ENCODE measurements around the gene PABPC3.

Gene PABPC3

DNA sequence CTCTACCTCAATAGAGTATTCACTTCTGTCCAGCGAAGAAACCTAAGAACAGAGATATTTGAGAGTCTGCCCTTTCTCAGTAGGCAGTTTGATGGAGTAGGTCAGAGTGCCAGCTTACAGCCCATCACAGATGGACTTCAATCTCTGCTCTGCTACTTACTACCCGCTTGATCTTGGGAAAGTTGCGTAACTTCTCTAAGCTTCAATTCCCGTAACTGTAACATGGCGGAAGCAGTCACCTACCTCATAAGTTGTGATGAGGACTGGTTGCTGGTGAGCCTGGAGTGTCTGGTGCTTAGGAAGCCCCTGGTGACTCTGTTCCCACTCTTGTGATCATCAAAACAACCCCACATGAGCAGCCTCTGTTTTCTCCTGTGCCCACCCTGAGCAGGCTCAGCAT is 45.1 kb downstream of the PABPC3 start:
- Histone ChIP-seq H4K20me1 (ENCODE audit: low read depth, low read length) (no peaks in the 10 kb centered on the region), H3K36me3 (ENCODE audit: low read length) (no peaks in the 10 kb centered on the region), H3K27ac (ENCODE audit: low read depth, low read length) (no peak overlapping the region), H3K4me3 (ENCODE audit: insufficient read depth, low read length, poor library complexity, severe bottlenecking) (no peak overlapping the region), H3K9me3 (ENCODE audit: insufficient read depth, low read length) (no peaks in the 10 kb centered on the region), H2AFZ (ENCODE audit: low read depth, low read length, severe bottlenecking) (no peak overlapping the region), H3K9ac (ENCODE audit: low read length) (no peak overlapping the region), H3K9me2 (replicated peaks; ENCODE audit: insufficient read depth, low read length) (no peaks in the 10 kb centered on the region), H3K79me2 (ENCODE audit: insufficient read depth, low read length) (no peaks in the 10 kb centered on the region), H3K27me3 (ENCODE audit: low read length) (no peaks in the 10 kb centered on the region), H3F3A (ENCODE audit: insufficient read depth) (no peaks in the 10 kb centered on the region), H3K4me2 (ENCODE audit: low read depth, low read length, poor library complexity, severe bottlenecking) (no peak overlapping the region)
- TF ChIP-seq, protein P1, sequence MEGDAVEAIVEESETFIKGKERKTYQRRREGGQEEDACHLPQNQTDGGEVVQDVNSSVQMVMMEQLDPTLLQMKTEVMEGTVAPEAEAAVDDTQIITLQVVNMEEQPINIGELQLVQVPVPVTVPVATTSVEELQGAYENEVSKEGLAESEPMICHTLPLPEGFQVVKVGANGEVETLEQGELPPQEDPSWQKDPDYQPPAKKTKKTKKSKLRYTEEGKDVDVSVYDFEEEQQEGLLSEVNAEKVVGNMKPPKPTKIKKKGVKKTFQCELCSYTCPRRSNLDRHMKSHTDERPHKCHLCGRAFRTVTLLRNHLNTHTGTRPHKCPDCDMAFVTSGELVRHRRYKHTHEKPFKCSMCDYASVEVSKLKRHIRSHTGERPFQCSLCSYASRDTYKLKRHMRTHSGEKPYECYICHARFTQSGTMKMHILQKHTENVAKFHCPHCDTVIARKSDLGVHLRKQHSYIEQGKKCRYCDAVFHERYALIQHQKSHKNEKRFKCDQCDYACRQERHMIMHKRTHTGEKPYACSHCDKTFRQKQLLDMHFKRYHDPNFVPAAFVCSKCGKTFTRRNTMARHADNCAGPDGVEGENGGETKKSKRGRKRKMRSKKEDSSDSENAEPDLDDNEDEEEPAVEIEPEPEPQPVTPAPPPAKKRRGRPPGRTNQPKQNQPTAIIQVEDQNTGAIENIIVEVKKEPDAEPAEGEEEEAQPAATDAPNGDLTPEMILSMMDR (IDR thresholded peaks at IDR 0.05; ENCODE audit: insufficient read depth, low read length, poor library complexity, severe bottlenecking) = no peak
- TF ChIP-seq EZH2phosphoT487 (conservative IDR thresholded peaks at IDR 0.05; ENCODE audit: low read length) = no peak

DNA sequence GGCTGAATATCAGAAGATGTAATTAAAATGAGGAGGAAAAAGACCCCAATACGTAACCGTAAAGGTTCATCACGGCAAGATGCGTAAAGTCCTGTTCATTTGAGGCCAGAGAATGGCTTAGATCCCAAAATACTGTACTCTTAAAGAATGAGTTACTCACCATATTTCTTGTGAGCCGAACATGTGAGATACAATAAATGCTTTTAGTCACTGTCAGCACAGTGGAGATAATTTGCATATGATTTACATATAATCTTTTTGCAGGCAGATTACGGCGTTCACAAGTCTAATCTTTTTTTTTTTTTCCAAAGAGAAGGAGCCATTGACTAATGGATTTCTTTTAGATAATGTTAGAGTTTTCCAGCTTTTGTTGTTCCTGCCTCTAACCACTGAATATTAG is 47.8 kb downstream of the PABPC3 start:
- H3K9me2 ChIP-seq (replicated peaks; ENCODE audit: insufficient read depth, low read length) = no peaks in the 10 kb centered on the region
- TF ChIP-seq EZH2phosphoT487 (conservative IDR thresholded peaks at IDR 0.05; ENCODE audit: low read length) = no peak
- TF ChIP-seq, protein P1 (IDR thresholded peaks at IDR 0.05; ENCODE audit: insufficient read depth, low read length, poor library complexity, severe bottlenecking) = no peak
- H2AFZ ChIP-seq (ENCODE audit: low read depth, low read length, severe bottlenecking) = no peak overlapping the region
- H3K36me3 ChIP-seq (ENCODE audit: low read length) = no peaks in the 10 kb centered on the region
- no peaks in the 10 kb centered on the region for H3K9me3 ChIP-seq (ENCODE audit: insufficient read depth, low read length)
- H3F3A ChIP-seq (ENCODE audit: insufficient read depth) = no peaks in the 10 kb centered on the region
- H4K20me1 ChIP-seq (ENCODE audit: low read depth, low read length) = no peaks in the 10 kb centered on the region
- H3K27me3 ChIP-seq (ENCODE audit: low read length) = no peaks in the 10 kb centered on the region
- no peak overlapping the region for H3K4me2 ChIP-seq (ENCODE audit: low read depth, low read length, poor library complexity, severe bottlenecking)
- no peak overlapping the region for H3K27ac ChIP-seq (ENCODE audit: low read depth, low read length)
- H3K79me2 ChIP-seq (ENCODE audit: insufficient read depth, low read length) = no peaks in the 10 kb centered on the region
- H3K9ac ChIP-seq (ENCODE audit: low read length) = no peak overlapping the region
- H3K4me3 ChIP-seq (ENCODE audit: insufficient read depth, low read length, poor library complexity, severe bottlenecking) = no peak overlapping the region

DNA sequence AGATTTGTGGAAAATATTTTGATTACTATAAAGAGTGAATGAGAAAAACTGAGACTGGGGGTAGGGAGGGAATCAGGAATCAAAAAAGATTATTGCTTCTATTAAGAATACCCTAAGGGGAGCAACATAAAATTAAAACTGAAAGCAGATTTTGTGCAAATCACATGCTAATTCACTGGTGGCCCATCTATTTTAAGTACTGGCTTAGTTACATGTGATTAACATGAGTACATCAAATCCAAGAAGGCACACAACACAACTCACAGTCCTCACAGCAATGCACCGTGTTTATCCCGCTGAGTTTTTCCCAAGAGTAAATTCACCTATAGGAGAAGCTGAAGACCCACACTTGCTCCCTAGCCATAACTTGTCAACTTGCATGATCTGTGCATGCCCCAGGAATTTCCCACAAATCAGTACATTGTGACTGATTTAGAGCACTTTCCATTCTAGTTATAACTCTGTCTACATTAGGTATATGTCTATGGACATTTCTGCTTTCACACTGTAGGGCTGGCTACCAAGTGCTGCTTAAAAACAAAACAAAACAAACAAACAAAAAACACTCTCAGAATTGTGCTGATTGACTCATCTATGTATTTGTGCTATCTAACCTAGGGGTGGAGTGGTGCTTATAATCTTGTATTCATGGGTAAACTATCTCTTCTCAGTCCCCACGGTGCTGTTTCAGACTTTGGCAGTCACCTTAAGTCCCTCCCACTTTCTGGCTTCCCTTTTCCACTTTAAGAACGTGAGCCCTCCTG is 51.9 kb downstream of the PABPC3 start:
- Histone ChIP-seq H3K9me3 (ENCODE audit: insufficient read depth, low read length) (no peaks in the 10 kb centered on the region), H3K9me2 (replicated peaks; ENCODE audit: insufficient read depth, low read length) (no peaks in the 10 kb centered on the region), H4K20me1 (ENCODE audit: low read depth, low read length) (no peaks in the 10 kb centered on the region), H2AFZ (ENCODE audit: low read depth, low read length, severe bottlenecking) (no peak overlapping the region), H3K9ac (ENCODE audit: low read length) (no peak overlapping the region), H3K79me2 (ENCODE audit: insufficient read depth, low read length) (no peaks in the 10 kb centered on the region), H3F3A (ENCODE audit: insufficient read depth) (no peaks in the 10 kb centered on the region), H3K27me3 (ENCODE audit: low read length) (no peaks in the 10 kb centered on the region), H3K36me3 (ENCODE audit: low read length) (no peaks in the 10 kb centered on the region), H3K4me2 (ENCODE audit: low read depth, low read length, poor library complexity, severe bottlenecking) (no peak overlapping the region), H3K4me3 (ENCODE audit: insufficient read depth, low read length, poor library complexity, severe bottlenecking) (no peak overlapping the region), H3K27ac (ENCODE audit: low read depth, low read length) (no peak overlapping the region)
- TF ChIP-seq, protein P1 (IDR thresholded peaks at IDR 0.05; ENCODE audit: insufficient read depth, low read length, poor library complexity, severe bottlenecking) = no peak
- no peak for TF ChIP-seq EZH2phosphoT487 (conservative IDR thresholded peaks at IDR 0.05; ENCODE audit: low read length)
